ENCODE results near the gene TMEM140. TPM values are rescaled to one million over a fixed set of nuclear protein-coding genes. Genes with fewer than 3 reads are reported as not detected.

TMEM140 gene
- total and polyA plus RNA-seq, 9 of the 15 experiments (the other 6 are each of a cell fraction or from before 2014, with no cell fraction given): 0.03 to 0.82 (median 0.23) TPM

DNA sequence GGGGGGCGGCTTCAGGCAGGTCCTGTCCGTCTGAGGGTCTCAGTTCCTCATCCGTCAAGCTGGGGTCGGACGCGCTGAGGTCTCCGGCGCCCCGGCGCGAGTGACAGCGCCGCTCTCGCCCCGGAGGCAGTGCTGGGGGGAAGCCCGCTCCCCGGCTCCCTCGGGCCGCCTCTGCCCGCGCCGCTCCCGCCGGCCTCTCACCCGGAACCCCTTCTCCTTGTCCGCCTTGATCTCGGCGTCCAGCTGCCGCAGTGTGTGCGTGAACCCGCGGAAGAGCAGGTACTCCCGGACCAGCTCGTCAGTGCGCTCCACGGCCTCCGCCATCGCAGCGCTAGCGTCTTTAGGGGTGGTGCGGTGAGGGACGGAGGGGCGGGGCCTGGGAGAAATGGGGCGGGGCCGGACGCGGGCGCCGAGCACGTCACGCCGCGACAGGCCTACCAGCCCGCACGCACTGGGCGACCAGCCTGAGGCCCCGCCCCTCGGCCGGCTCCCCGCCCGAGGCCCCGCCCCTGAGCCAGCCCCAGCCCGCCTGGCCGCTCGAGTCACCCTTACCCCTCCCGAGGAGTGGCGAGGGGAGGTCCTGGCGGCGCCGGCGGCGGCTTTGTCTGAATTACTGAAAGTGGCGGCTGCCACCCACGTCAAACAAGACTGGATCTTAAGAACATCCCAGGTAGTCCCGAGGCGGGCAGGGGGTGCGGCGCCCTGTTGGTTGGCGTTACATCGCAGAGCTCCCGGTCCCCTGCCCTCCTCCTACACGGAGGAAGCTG, 63.5 kb downstream of the TMEM140 start, which contains the start of gene WDR91 (continued):
- no peak for TF ChIP-seq ZNF282 (CRISPR knock-in tag; IDR thresholded peaks at IDR 0.05)
- no peak for TF ChIP-seq TCFL5 (CRISPR knock-in tag; conservative IDR thresholded peaks at IDR 0.05)
- TF ChIP-seq ETV5 (CRISPR knock-in tag; IDR thresholded peaks at IDR 0.05; ENCODE audit: low read depth): peak; percentile 63; the same call in 1 of the 2 replicates
- TF ChIP-seq BRF1 (IDR thresholded peaks at IDR 0.05; ENCODE audit: borderline replicate concordance, extremely low read depth, insufficient read length): no peak
- peak; percentile 99 for TF ChIP-seq KDM5B (IDR thresholded peaks at IDR 0.05; ENCODE audit: insufficient replicate concordance, low read depth, low read length)
- TF ChIP-seq POLR2AphosphoS2 (IDR thresholded peaks at IDR 0.05; ENCODE audit: low read length): no peak
- no peak for TF ChIP-seq SRSF3 (IDR thresholded peaks at IDR 0.05; ENCODE audit: insufficient read depth, low read length)
- TF ChIP-seq HDGF (IDR thresholded peaks at IDR 0.05): no peak
- TF ChIP-seq NR1H2 (CRISPR knock-in tag; IDR thresholded peaks at IDR 0.05): no peak
- no peak for TF ChIP-seq SRF (CRISPR knock-in tag; IDR thresholded peaks at IDR 0.05)
- no peak for TF ChIP-seq STAT5A (IDR thresholded peaks at IDR 0.05; ENCODE audit: borderline replicate concordance, low read length)
- TF ChIP-seq SMARCA5 (IDR thresholded peaks at IDR 0.05): no peak
- no peak for TF ChIP-seq RAD21 (CRISPR knock-in tag; conservative IDR thresholded peaks at IDR 0.05 in 1 of 2, IDR thresholded peaks at IDR 0.05 in 1 of 2)
- no peak for TF ChIP-seq PURB (CRISPR knock-in tag; IDR thresholded peaks at IDR 0.05; ENCODE audit: low read depth)
- TF ChIP-seq, protein P1, sequence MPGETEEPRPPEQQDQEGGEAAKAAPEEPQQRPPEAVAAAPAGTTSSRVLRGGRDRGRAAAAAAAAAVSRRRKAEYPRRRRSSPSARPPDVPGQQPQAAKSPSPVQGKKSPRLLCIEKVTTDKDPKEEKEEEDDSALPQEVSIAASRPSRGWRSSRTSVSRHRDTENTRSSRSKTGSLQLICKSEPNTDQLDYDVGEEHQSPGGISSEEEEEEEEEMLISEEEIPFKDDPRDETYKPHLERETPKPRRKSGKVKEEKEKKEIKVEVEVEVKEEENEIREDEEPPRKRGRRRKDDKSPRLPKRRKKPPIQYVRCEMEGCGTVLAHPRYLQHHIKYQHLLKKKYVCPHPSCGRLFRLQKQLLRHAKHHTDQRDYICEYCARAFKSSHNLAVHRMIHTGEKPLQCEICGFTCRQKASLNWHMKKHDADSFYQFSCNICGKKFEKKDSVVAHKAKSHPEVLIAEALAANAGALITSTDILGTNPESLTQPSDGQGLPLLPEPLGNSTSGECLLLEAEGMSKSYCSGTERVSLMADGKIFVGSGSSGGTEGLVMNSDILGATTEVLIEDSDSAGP (CRISPR knock-in tag; IDR thresholded peaks at IDR 0.05): no peak
- TF ChIP-seq, protein P2, sequence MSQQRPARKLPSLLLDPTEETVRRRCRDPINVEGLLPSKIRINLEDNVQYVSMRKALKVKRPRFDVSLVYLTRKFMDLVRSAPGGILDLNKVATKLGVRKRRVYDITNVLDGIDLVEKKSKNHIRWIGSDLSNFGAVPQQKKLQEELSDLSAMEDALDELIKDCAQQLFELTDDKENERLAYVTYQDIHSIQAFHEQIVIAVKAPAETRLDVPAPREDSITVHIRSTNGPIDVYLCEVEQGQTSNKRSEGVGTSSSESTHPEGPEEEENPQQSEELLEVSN (IDR thresholded peaks at IDR 0.05; ENCODE audit: borderline replicate concordance in 1 of 2, extremely low read depth in 1 of 2, insufficient read depth in 1 of 2, insufficient read length in 1 of 2, low read depth in 1 of 2, low read length in 1 of 2, poor library complexity in 1 of 2, severe bottlenecking in 1 of 2): peak; percentile 9 to 68
- no peak for TF ChIP-seq ZNF551 (CRISPR knock-in tag; IDR thresholded peaks at IDR 0.05)
- no peak for TF ChIP-seq GTF2A2 (tag; IDR thresholded peaks at IDR 0.05)
- no peak for TF ChIP-seq ZBTB49 (CRISPR knock-in tag; IDR thresholded peaks at IDR 0.05; ENCODE audit: borderline replicate concordance)
- no peak for TF ChIP-seq SAFB2 (IDR thresholded peaks at IDR 0.05; ENCODE audit: borderline replicate concordance, low read depth, low read length, severe bottlenecking)
- TF ChIP-seq ZNF384 (IDR thresholded peaks at IDR 0.05; ENCODE audit: low read depth, low read length): no peak
- TF ChIP-seq SRSF1 (IDR thresholded peaks at IDR 0.05; ENCODE audit: low read depth, low read length): no peak

All from K562 (cell line).